GM13976 (cell line): ENCODE data around the gene ZNRF4.

Experiments
- DNase-seq: peaks from one replicate; pipeline ENCODE4 v3.0.0; 2012; ENCODE audit warnings: low spot score
- CTCF ChIP-seq: IDR thresholded peaks from 2 replicates; pipeline ENCODE4 v1.5.1; 2012; ENCODE audit warnings: borderline replicate concordance, mild to moderate bottlenecking; ENCODE audit not compliant: insufficient read depth; ENCODE audit errors: extremely low read depth, missing control alignments, control extremely low read depth
- in situ Hi-C: fragments of 300-500 bp; cut with MboI; formaldehyde crosslinking; loops from one replicate; pipeline ENCODE4 v1.12.0; 2022; ENCODE audit warnings: low sequenced_read_pairs, mixed read lengths, inconsistent platforms; ENCODE audit not compliant: unreplicated experiment

Gene ZNRF4

GRCh38 chr19:5450482-5451126 lies 4.6 kb upstream of the ZNRF4 start:
- TF ChIP-seq CTCF = no peak
- in situ Hi-C loops = no loop called here
- DNase-seq = no peak

GRCh38 chr19:5451494-5451893 lies 3.7 kb upstream of the ZNRF4 start:
- in situ Hi-C loops = no loop called here
- DNase-seq = no peak
- TF ChIP-seq CTCF = no peak

- no peak for TF ChIP-seq CTCF
- in situ Hi-C loops = no loop called here
- DNase-seq = no peak
Observed at GRCh38 chr19:5452594-5453565, 2.3 kb upstream of the ZNRF4 start.

GRCh38 chr19:5454743-5455142 lies 474 bp upstream of the ZNRF4 start:
- no peak for TF ChIP-seq CTCF
- in situ Hi-C loops = no loop called here
- no peak for DNase-seq

- DNase-seq = no peak
- in situ Hi-C loops = no loop called here
- no peak for TF ChIP-seq CTCF
Observed at GRCh38 chr19:5456130-5456840, 1.1 kb downstream of the ZNRF4 start.

GRCh38 chr19:5456841-5457200 lies 1.6 kb downstream of the ZNRF4 start:
- in situ Hi-C loops = no loop called here
- DNase-seq = no peak
- TF ChIP-seq CTCF = no peak
